ENCODE measurements around the gene PITX1. TPM values are rescaled to one million over a fixed set of nuclear protein-coding genes. Genes with fewer than 3 reads are reported as not detected.
A peak's percentile ranks its signal among the peaks of the same experiment; 100 is the strongest.

Gene PITX1
- total RNA-seq, 1 donor from 2014 or later, result 141 TPM

DNA sequence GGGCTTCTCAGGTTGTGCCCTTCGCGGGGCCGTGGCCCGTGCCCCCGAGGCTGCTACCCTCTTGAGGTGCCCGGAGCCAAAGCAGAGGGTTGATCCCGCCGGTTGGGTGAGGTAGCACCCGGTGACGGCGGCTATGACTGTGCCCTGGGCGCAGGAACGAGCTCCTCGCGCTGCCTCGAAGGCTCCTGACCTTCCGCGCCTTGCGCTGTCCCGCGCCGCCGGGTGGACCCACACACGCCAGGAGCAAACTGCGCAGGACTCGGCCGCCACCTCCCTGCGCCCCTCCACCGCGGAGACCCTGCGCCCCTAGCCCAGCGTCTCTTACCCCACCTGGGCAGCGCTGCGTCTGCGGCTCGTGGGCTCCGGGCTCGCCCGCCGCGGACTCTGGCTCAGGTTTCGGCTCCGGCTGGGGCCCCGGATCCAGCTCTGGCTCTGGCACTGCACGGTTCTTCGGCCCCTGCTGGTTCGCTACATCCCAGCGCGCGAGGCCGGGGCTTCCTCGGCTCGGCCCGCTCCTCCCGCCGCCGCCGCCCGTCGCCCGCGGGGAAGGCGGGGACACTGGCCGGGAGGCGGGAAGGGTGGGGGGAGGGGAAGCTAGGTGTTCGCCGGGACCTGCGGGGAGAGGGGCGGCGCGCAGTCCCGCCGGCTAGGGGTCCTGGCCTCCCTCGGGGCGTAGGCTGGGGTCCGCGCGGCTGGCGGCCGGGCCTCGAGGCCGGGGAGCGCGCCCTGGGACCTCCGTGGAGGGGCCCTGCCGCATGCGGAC is 5.4 kb upstream of the PITX1 start:
- Histone ChIP-seq H3K9me3 (no peaks in the 10 kb centered on the region), H3K4me3 (peak overlapping the region; percentile 39 to 51), H3K36me3 (no peaks in the 10 kb centered on the region), H3K27ac (peak overlapping the region; percentile 95), H3K27me3 (peaks cover 6% of the 10 kb centered on the region), H3K4me1 (peaks cover 29% of the 10 kb centered on the region)
- TF ChIP-seq POLR2A (IDR thresholded peaks at IDR 0.05) (no peak), POLR2AphosphoS5 (IDR thresholded peaks at IDR 0.05; ENCODE audit: insufficient read depth in 1 of 2, low read depth in 1 of 2) (peak in 1 of 2 donors; percentile 25)
- intact Hi-C loops (cut with DNase I), result no loop called here
- DNase-seq (ENCODE audit: extremely low spot score in 2 of 2), result no peak

GRCh38 chr5:135038813-135039270 is 4.8 kb upstream of the PITX1 start:
- DNase-seq (ENCODE audit: extremely low spot score in 2 of 2), result no peak
- H3K4me1 ChIP-seq, result peaks cover 34% of the 10 kb centered on the region
- H3K9me3 ChIP-seq, result no peaks in the 10 kb centered on the region
- peaks cover 6% of the 10 kb centered on the region for H3K27me3 ChIP-seq
- peak overlapping the region; percentile 39 to 51 for H3K4me3 ChIP-seq
- TF ChIP-seq, protein P1, sequence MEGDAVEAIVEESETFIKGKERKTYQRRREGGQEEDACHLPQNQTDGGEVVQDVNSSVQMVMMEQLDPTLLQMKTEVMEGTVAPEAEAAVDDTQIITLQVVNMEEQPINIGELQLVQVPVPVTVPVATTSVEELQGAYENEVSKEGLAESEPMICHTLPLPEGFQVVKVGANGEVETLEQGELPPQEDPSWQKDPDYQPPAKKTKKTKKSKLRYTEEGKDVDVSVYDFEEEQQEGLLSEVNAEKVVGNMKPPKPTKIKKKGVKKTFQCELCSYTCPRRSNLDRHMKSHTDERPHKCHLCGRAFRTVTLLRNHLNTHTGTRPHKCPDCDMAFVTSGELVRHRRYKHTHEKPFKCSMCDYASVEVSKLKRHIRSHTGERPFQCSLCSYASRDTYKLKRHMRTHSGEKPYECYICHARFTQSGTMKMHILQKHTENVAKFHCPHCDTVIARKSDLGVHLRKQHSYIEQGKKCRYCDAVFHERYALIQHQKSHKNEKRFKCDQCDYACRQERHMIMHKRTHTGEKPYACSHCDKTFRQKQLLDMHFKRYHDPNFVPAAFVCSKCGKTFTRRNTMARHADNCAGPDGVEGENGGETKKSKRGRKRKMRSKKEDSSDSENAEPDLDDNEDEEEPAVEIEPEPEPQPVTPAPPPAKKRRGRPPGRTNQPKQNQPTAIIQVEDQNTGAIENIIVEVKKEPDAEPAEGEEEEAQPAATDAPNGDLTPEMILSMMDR (IDR thresholded peaks at IDR 0.05), result no peak
- no peak for TF ChIP-seq POLR2AphosphoS5 (IDR thresholded peaks at IDR 0.05; ENCODE audit: insufficient read depth in 1 of 2, low read depth in 1 of 2)
- TF ChIP-seq POLR2A (IDR thresholded peaks at IDR 0.05), result no peak
- no peaks in the 10 kb centered on the region for H3K36me3 ChIP-seq
- intact Hi-C loops (cut with DNase I), result no loop called here
- H3K27ac ChIP-seq, result peak overlapping the region; percentile 95

GRCh38 chr5:135038205-135038812 is 4.3 kb upstream of the PITX1 start:
- Histone ChIP-seq H3K27me3 (peaks cover 10% of the 10 kb centered on the region), H3K27ac (peak overlapping the region; percentile 95), H3K4me3 (peak overlapping the region; percentile 39 to 51), H3K4me1 (peaks cover 38% of the 10 kb centered on the region), H3K9me3 (no peaks in the 10 kb centered on the region), H3K36me3 (no peaks in the 10 kb centered on the region)
- TF ChIP-seq POLR2AphosphoS5 (IDR thresholded peaks at IDR 0.05; ENCODE audit: insufficient read depth in 1 of 2, low read depth in 1 of 2), result no peak
- TF ChIP-seq, protein P1 (IDR thresholded peaks at IDR 0.05), result no peak
- no peak for TF ChIP-seq POLR2A (IDR thresholded peaks at IDR 0.05)
- intact Hi-C loops (cut with DNase I), result no loop called here
- no peak for DNase-seq (ENCODE audit: extremely low spot score in 2 of 2)

DNA sequence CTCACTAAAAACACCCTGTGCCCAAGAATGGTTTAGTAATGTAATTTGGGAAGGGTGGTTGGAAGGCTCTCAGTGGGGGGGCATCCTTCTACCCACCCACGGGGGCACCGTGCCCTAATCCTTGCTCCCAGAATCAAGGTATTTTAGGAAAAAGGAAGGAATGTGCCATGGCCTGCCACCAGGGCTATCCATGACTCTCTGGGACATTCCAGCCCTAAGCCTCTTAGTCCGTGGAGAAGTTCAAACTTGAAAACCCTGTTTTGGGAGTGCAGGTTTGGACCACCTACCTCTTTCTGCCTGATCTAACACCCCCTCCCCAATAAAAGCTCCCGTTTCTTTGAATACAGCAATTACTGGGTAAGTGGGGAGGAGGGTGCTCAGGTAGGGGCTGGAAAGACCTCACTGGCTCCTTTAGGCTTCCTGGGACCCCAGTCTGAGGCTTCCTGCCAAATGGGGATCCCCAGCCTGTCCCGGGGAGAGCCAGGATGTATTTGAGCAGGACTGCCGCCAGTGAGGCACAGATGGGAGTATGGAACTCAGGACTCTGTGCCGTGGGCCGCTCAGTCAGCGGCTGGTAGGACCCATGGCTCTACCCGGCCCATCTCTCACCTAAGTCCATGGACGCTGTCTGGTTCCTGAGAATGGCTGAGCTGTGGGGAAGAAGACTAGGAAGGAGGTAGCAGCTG is 3.6 kb upstream of the PITX1 start:
- Histone ChIP-seq H3K27me3 (peaks cover 10% of the 10 kb centered on the region), H3K27ac (peak overlapping the region; percentile 95), H3K4me1 (peaks cover 44% of the 10 kb centered on the region), H3K9me3 (no peaks in the 10 kb centered on the region), H3K4me3 (peak overlapping the region in 1 of 2 donors; percentile 51), H3K36me3 (no peaks in the 10 kb centered on the region)
- DNase-seq (ENCODE audit: extremely low spot score in 2 of 2), result no peak
- intact Hi-C loops (cut with DNase I), result no loop called here
- TF ChIP-seq POLR2A (IDR thresholded peaks at IDR 0.05), result no peak
- TF ChIP-seq, protein P1 (IDR thresholded peaks at IDR 0.05), result no peak
- no peak for TF ChIP-seq POLR2AphosphoS5 (IDR thresholded peaks at IDR 0.05; ENCODE audit: insufficient read depth in 1 of 2, low read depth in 1 of 2)

DNA sequence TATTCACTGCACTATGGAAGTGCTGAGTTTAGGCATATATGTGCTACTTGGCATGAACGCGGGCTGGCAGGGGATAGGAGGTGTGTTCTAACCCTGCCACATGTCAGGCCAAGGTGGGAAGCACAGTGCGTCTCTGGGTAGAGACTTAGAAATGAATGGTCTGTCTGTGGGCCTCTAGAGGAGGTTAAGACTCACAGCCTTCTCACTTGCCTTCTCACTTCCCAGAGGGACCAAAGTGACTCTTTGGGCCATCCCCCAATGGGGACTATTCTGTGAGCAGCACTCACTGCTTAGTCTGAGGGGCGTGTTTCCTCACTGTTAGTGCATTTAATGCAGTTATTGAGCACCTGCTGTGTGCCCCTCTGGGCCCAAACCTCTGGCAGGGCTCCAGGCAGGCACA is 2.4 kb upstream of the PITX1 start:
- intact Hi-C loops (cut with DNase I), result no loop called here

More for the DNA sequence above, 2.4 kb upstream of the PITX1 start:
- Histone ChIP-seq H3K4me1 (peaks cover 49% of the 10 kb centered on the region), H3K4me3 (peak overlapping the region in 1 of 2 donors; percentile 51), H3K9me3 (no peaks in the 10 kb centered on the region), H3K27ac (peak overlapping the region; percentile 95), H3K27me3 (peaks cover 20% of the 10 kb centered on the region), H3K36me3 (no peaks in the 10 kb centered on the region)
- TF ChIP-seq, protein P1 (IDR thresholded peaks at IDR 0.05), result no peak
- DNase-seq (ENCODE audit: extremely low spot score in 2 of 2), result no peak
